NB4 (cell line): Measurements from ENCODE around the gene STARD7.

Source experiments
- CTCF ChIP-seq: IDR thresholded peaks from one replicate; pipeline ENCODE4 v1.5.1; 2012; ENCODE audit warnings: low read depth, low read length
- MYC ChIP-seq: IDR thresholded peaks from 2 replicates; pipeline ENCODE4 v1.6.1; 2011; ENCODE audit warnings: low read depth, low read length
- POLR2A ChIP-seq: IDR thresholded peaks from 2 replicates; pipeline ENCODE4 v1.6.1; 2011; ENCODE audit warnings: mild to moderate bottlenecking; ENCODE audit not compliant: insufficient read length; ENCODE audit errors: extremely low read depth

GRCh38 chr2:96213379-96213778 lies 4.8 kb upstream of the STARD7 start:
- TF ChIP-seq CTCF = no peak
- TF ChIP-seq POLR2A = no peak
- no peak for TF ChIP-seq MYC
